Measurements from ENCODE around the gene RAB20. TPM values are rescaled to one million over a fixed set of nuclear protein-coding genes. Genes with fewer than 3 reads are reported as not detected.
"Not testable (repeated sequence)": the region's sequence is repeated elsewhere in the genome, so short reads cannot be mapped to it uniquely, and the experiment has no call there.

The RAB20 gene, protein sequence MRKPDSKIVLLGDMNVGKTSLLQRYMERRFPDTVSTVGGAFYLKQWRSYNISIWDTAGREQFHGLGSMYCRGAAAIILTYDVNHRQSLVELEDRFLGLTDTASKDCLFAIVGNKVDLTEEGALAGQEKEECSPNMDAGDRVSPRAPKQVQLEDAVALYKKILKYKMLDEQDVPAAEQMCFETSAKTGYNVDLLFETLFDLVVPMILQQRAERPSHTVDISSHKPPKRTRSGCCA
- 10 to 100 TPM in 3 of 4 donors, 1 to 10 TPM in 1; 8.7 to 32.8 (median 18.4) TPM for total RNA-seq

DNA sequence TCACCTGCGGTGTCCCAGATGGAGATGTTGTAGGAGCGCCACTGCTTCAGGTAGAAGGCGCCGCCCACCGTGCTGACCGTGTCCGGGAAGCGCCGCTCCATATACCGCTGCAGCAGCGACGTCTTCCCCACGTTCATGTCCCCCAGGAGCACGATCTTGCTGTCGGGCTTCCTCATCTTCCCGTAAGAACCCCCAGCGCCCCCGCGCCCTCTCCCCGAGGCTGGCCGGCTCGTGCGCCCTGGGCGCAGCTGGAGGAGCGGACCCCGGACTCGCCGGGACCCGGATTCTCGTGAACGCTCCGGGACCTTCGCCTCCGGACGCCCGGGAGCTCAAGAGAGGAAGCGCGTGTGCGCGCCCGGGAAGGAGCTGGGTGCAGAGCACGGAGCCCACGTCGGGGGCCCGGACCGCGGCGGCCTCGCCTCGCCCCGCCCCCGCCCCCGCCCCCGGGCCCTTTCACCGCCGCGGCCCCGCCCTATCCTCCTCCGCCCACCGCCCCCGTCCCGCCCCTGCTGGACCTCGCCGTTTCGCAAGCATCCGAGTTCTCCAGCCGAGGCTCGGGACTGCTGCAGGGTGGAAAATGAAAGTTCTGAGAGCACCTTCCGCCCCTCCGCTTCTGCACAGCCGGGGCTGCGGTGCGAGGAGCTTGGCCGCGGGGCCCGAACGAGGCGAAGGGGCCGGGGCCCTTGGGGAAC, at the start of gene RAB20:
Gene RAB20 (minus strand): TSS at position 379 of the 692 bp plus-strand sequence. CDS start 203 bp downstream, at position 176.
- Histone ChIP-seq H3K27ac (peak within 1 kb of the TSS; percentile 81 to 96 (median 92)), H3K9me3 (no peaks in the 10 kb centered on the region), H3K36me3 (peaks cover 0 to 16% of the 10 kb centered on the region in 2 donors), H3K27me3 (no peaks in the 10 kb centered on the region), H3K4me1 (peaks cover 0 to 50% (median 3%) of the 10 kb centered on the region in 3 donors), H3K4me3 (peak within 1 kb of the TSS; percentile 56 to 91)
- TF ChIP-seq POLR2AphosphoS5 (IDR thresholded peaks at IDR 0.05) (peak; percentile 86), POLR2A (IDR thresholded peaks at IDR 0.05) (peak; percentile 61 to 69), EP300 (IDR thresholded peaks at IDR 0.05) (no peak)
- TF ChIP-seq, protein P1, sequence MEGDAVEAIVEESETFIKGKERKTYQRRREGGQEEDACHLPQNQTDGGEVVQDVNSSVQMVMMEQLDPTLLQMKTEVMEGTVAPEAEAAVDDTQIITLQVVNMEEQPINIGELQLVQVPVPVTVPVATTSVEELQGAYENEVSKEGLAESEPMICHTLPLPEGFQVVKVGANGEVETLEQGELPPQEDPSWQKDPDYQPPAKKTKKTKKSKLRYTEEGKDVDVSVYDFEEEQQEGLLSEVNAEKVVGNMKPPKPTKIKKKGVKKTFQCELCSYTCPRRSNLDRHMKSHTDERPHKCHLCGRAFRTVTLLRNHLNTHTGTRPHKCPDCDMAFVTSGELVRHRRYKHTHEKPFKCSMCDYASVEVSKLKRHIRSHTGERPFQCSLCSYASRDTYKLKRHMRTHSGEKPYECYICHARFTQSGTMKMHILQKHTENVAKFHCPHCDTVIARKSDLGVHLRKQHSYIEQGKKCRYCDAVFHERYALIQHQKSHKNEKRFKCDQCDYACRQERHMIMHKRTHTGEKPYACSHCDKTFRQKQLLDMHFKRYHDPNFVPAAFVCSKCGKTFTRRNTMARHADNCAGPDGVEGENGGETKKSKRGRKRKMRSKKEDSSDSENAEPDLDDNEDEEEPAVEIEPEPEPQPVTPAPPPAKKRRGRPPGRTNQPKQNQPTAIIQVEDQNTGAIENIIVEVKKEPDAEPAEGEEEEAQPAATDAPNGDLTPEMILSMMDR (IDR thresholded peaks at IDR 0.05) = no peak
- ATAC-seq = peak; percentile 89
- WGBS, 2 donors (ENCODE audit: low coverage in 1 of 2) = 0% methylated on average over 3 of the region's 79 CpGs; no CpG with 5 or more reads in 1 of the 2 donors

DNA sequence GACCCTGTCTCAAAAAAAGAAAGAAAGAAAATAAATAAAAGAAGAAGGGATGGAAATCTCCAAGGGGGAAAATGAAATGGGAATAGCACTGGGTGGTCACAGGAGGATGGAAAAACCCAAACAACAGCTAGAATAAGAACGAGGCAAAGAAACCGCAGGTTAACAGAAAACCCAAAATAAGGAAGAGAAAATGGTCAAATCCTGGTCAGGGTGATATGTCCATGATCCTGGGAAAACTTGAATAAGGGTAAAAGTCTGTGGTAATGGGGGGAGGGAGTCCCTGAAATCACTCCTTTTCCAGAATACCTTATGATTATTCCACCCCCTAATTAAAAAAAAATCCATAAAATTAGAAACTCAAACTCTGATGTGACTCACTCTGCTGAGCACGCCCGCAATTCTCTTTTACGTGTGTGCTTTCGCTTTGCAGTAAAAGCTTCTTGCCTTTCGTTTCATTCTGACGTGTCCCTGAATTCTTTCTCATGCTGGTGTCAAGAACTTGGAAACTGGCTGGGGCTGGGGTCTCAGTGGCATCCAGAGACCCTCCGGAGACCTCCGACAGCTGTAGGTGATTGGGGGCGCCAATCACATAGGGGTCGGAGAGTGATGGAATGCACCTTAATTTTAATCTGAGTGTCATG, 49.6 kb upstream of the RAB20 start:
- Histone ChIP-seq H3K27ac (no peak overlapping the region), H3K4me1 (peaks cover 0 to 6% (median 3%) of the 10 kb centered on the region in 3 donors), H3K4me3 (no peak overlapping the region), H3K27me3 (peaks cover 5% of the 10 kb centered on the region), H3K9me3 (no peaks in the 10 kb centered on the region), H3K36me3 (no peaks in the 10 kb centered on the region)
- 72 to 73% methylated on average over 2 to 9 of the region's 12 CpGs for WGBS, 2 donors (ENCODE audit: low coverage in 1 of 2)
- TF ChIP-seq, protein P1 (IDR thresholded peaks at IDR 0.05) = no peak
- TF ChIP-seq POLR2A (IDR thresholded peaks at IDR 0.05) (no peak), EP300 (IDR thresholded peaks at IDR 0.05) (no peak), POLR2AphosphoS5 (IDR thresholded peaks at IDR 0.05) (no peak)
- no peak for ATAC-seq

DNA sequence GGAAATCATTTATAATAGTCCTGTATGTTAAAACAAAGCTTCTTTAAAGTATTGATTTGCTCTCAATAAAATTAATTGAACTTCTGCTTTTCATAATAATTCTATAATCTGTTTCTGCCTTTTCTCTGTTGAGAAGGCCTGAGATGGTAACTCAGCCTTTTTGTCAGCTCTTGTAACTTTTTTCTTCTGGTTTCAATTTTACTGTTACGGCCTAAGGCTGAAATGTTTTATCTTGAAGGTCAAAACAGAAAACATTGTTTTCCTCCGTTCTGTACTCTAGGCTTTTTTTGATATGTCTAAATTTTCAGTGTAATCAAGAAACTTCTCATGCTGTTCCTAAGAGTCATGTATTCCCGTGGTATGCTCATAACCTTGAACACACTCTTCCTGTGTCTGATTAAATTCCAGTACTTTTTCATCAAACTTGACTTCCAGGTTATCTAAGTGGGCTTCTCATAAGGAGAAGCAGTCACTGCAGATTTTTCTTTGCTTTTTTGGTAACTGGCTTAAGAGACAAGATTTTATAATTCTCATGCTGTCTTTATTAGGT, 46.2 kb upstream of the RAB20 start:
- TF ChIP-seq, protein P1 (IDR thresholded peaks at IDR 0.05) = no peak
- TF ChIP-seq EP300 (IDR thresholded peaks at IDR 0.05) (no peak), POLR2A (IDR thresholded peaks at IDR 0.05) (no peak), POLR2AphosphoS5 (IDR thresholded peaks at IDR 0.05) (no peak)
- H3K27me3 ChIP-seq = peaks cover 5% of the 10 kb centered on the region
- no peak overlapping the region for H3K27ac ChIP-seq
- H3K4me3 ChIP-seq = no peak overlapping the region
- ATAC-seq = no peak
- no peaks in the 10 kb centered on the region for H3K4me1 ChIP-seq
- H3K9me3 ChIP-seq = no peaks in the 10 kb centered on the region
- H3K36me3 ChIP-seq = no peaks in the 10 kb centered on the region
- WGBS, 2 donors (ENCODE audit: low coverage in 1 of 2) = 83 to 86% methylated on average over 3 of the region's 3 CpGs

DNA sequence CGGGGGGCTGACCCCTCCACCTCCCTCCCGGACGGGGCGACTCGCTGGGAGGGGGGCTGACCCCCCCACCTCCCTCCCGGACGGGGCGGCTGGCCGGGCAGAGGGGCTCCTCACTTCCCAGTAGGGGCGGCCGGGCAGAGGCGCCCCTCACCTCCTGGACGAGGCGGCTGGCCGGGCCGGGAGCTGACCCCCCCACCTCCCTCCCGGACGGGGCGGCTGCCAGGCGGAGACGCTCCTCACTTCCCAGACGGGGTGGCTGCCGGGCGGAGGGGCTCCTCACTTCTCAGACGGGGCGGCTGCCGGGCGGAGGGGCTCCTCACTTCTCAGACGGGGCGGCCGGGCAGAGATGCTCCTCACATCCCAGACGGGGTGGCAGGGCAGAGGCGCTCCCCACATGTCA, 44.8 kb upstream of the RAB20 start:
- not testable (repeated sequence) for H3K9me3 ChIP-seq, H3K4me3 ChIP-seq, H3K36me3 ChIP-seq, H3K27me3 ChIP-seq, ATAC-seq, H3K4me1 ChIP-seq, H3K27ac ChIP-seq
- WGBS, 2 donors (ENCODE audit: low coverage in 1 of 2) = no CpG with 5 or more reads among the region's 33 CpGs

DNA sequence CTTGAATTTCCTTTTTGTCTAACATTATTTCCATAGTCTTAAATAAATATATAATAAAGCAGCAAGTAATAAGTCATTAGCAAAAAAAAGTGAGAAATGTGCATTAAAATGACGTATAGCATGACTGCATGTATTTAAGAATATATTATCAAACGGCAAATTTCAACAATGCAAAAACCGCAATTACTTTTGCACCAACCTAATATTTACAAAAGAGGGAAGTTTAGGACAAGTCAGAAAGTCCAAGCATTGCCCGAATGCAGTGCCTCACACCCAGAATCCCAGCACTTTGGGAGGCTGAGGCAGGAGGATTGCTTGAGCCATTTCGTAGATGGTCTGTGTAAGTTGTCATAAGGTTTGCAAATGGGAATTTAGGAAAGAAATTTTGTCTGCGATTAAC, 43.6 kb upstream of the RAB20 start:
- 92 to 94% methylated on average over 5 to 6 of the region's 6 CpGs for WGBS, 2 donors (ENCODE audit: low coverage in 1 of 2)
- H3K4me1 ChIP-seq = peaks cover 0 to 6% (median 0%) of the 10 kb centered on the region in 3 donors
- H3K9me3 ChIP-seq = no peaks in the 10 kb centered on the region
- H3K27me3 ChIP-seq = no peaks in the 10 kb centered on the region
- H3K4me3 ChIP-seq = no peak overlapping the region
- TF ChIP-seq, protein P1 (IDR thresholded peaks at IDR 0.05) = no peak
- TF ChIP-seq POLR2A (IDR thresholded peaks at IDR 0.05) (no peak), EP300 (IDR thresholded peaks at IDR 0.05) (no peak), POLR2AphosphoS5 (IDR thresholded peaks at IDR 0.05) (no peak)
- no peak for ATAC-seq
- no peaks in the 10 kb centered on the region for H3K36me3 ChIP-seq
- H3K27ac ChIP-seq = no peak overlapping the region
